Measurements from ENCODE around the gene HPS5. TPM values are rescaled to one million over a fixed set of nuclear protein-coding genes. Genes with fewer than 3 reads are reported as not detected.
"Not testable (repeated sequence)": the region's sequence is repeated elsewhere in the genome, so short reads cannot be mapped to it uniquely, and the experiment has no call there.

Gene HPS5
- total and polyA plus RNA-seq, 12 donors = 5.3 to 14.9 (median 11.7) TPM

- no peak for TF ChIP-seq CTCF (IDR thresholded peaks at IDR 0.05)
- peaks cover 0 to 86% (median 19%) of the 10 kb centered on the region in 9 donors for H3K36me3 ChIP-seq
- no peaks in the 10 kb centered on the region for H3K9me3 ChIP-seq
- intact Hi-C loops (cut with DNase I) = loop anchor here in 2 of 10 donors (10.0 kb wide), 2 partner anchors 65 to 305 kb away; partner anchors contain the start of genes LDHA (in 1 of the 2) and SPTY2D1 (in 1 of the 2)
- DNase-seq (no peak), ATAC-seq (no peak)
- H3K4me1 ChIP-seq = peaks cover 0 to 47% (median 23%) of the 10 kb centered on the region in 9 donors
- no peak overlapping the region for H3K27ac ChIP-seq
- H3K27me3 ChIP-seq = no peaks in the 10 kb centered on the region
- no peak overlapping the region for H3K4me3 ChIP-seq
- 71 to 75% methylated on average over 5 of the region's 5 CpGs for WGBS, 2 donors
These were observed 7.4 kb upstream of the HPS5 start for GRCh38 chr11:18329196-18329870.

GRCh38 chr11:18324381-18324780, 2.4 kb upstream of the HPS5 start:
- ATAC-seq = no peak
- 53 to 65% methylated on average over 1 of the region's 1 CpG for WGBS, 2 donors
- peak overlapping the region in 5 of 10 donors; percentile 1 to 87 (median 8) for H3K4me3 ChIP-seq

GRCh38 chr11:18323881-18324280, 1.9 kb upstream of the HPS5 start:
- intact Hi-C loops (cut with DNase I) = loop anchor here in 8 of 10 donors (2.0 to 10.0 kb wide), 8 partner anchors 58 to 311 kb away; partner anchors contain the start of genes LDHA (in 5 of the 8), SPTY2D1 (in 3 of the 8) and TSG101 (in 2 of the 8)
- H3K27ac ChIP-seq = peak overlapping the region in 1 of 10 donors; percentile 96
- not testable (repeated sequence) for ATAC-seq

More at GRCh38 chr11:18324381-18324780, 2.4 kb upstream of the HPS5 start:
- H3K9me3 ChIP-seq = no peaks in the 10 kb centered on the region
- TF ChIP-seq CTCF (IDR thresholded peaks at IDR 0.05) = no peak
- peak overlapping the region in 1 of 10 donors; percentile 96 for H3K27ac ChIP-seq
- no peaks in the 10 kb centered on the region for H3K27me3 ChIP-seq
- intact Hi-C loops (cut with DNase I) = loop anchor here in 7 of 10 donors (5.0 to 10.0 kb wide), 7 partner anchors 58 to 310 kb away; partner anchors contain the start of genes SPTY2D1 (in 3 of the 7), TSG101 (in 2 of the 7) and LDHA (in 1 of the 7)
- DNase-seq = no peak
- H3K4me1 ChIP-seq = peaks cover 0 to 71% (median 53%) of the 10 kb centered on the region in 9 donors
- peaks cover 0 to 47% (median 8%) of the 10 kb centered on the region in 9 donors for H3K36me3 ChIP-seq

GRCh38 chr11:18322818-18323570, 1.1 kb upstream of the HPS5 start:
- DNase-seq (no peak), ATAC-seq (peak in 1 of 8 donors; percentile 15)
- no peaks in the 10 kb centered on the region for H3K9me3 ChIP-seq
- no peak for TF ChIP-seq CTCF (IDR thresholded peaks at IDR 0.05)
- peak overlapping the region; percentile 70 to 93 (median 84) for H3K4me3 ChIP-seq
- peaks cover 0 to 67% (median 47%) of the 10 kb centered on the region in 9 donors for H3K4me1 ChIP-seq
- WGBS, 2 donors = 10 to 11% methylated on average over 18 of the region's 18 CpGs
- H3K27ac ChIP-seq = peak overlapping the region in 9 of 10 donors; percentile 93 to 99 (median 96)
- peaks cover 0 to 38% (median 0%) of the 10 kb centered on the region in 9 donors for H3K36me3 ChIP-seq
- intact Hi-C loops (cut with DNase I) = loop anchor here in 8 of 10 donors (1.0 to 10.0 kb wide), 9 partner anchors 59 to 312 kb away; partner anchors contain the start of genes LDHA (in 5 of the 8), SPTY2D1 (in 3 of the 8) and TSG101 (in 2 of the 8)
- no peaks in the 10 kb centered on the region for H3K27me3 ChIP-seq

More at GRCh38 chr11:18323881-18324280, 1.9 kb upstream of the HPS5 start:
- not testable (repeated sequence) for DNase-seq, H3K27me3 ChIP-seq, H3K9me3 ChIP-seq
- Histone ChIP-seq H3K36me3 (peaks cover 0 to 42% (median 4%) of the 10 kb centered on the region in 9 donors), H3K4me3 (peak overlapping the region in 6 of 10 donors; percentile 1 to 93 (median 80)), H3K4me1 (peaks cover 0 to 68% (median 48%) of the 10 kb centered on the region in 9 donors)
- WGBS, 2 donors = 91 to 95% methylated on average over 11 of the region's 11 CpGs

All from heart right ventricle (tissue), 16 donors.